K562 (cell line): ENCODE data around the gene DAO. TPM values are rescaled to one million over a fixed set of nuclear protein-coding genes. Genes with fewer than 3 reads are reported as not detected.

Source experiments
- ATAC-seq: fragments of 200-7000 bp; cut with Tn5 transposase; 3 replicates; pipeline ENCODE4 v1.9.1; 2020; ENCODE audit warnings: moderate library complexity
- BruUV-seq: library from RNA; stranded (reverse); fragments of 400-500 nt; replicated peaks from 2 replicates; lab custom pipeline; 2021; lab: Mats Ljungman, UMichigan
- CTCF ChIA-PET: fragments of 300-600 bp; formaldehyde crosslinking; extraction: SDS; loops from one replicate; lab custom pipeline; 2021; ENCODE audit warnings: low intra/inter-chr PET ratio; lab: Yijun Ruan, JAX
- POLR2A ChIA-PET: fragments of 300-600, 350-650 bp; sonication (Branson Sonifier 250); formaldehyde crosslinking; extraction: SDS; loops from one replicate; lab custom pipeline; 2021; ENCODE audit warnings: antibody characterized with exemption, inconsistent platforms; lab: Yijun Ruan, JAX
- DNase-seq, 4 experiments: peaks; one replicate each; pipeline versions ENCODE4 v3.0.0 to v3.0.0-alpha.2; 2011 to 2018; ENCODE audit warnings: low spot score in 3 of 4, mixed read lengths in 3 of 4; ENCODE audit errors: extremely low read depth in 1 of 4
- FAIRE-seq: peaks from 2 replicates; lab custom pipeline; 2011; peaks lifted over from hg19 to GRCh38; lab: Jason Lieb, UNC
- H2AFZ ChIP-seq: 2 replicates; pipeline ENCODE4 v1.6.0; 2011; ENCODE audit warnings: low read depth, low read length, control low read depth, inconsistent platforms
- H3K27ac ChIP-seq: fragments of 200-600 bp; 3 replicates; pipeline ENCODE4 v1.8.0; 2011; ENCODE audit warnings: low read depth, mild to moderate bottlenecking, control low read depth, inconsistent platforms, low read length, moderate library complexity, mixed read lengths; ENCODE audit errors: extremely low read depth
- H3K27me3 ChIP-seq, 2 experiments: fragments of 300-600 bp in 1 of 2; 2 replicates in 1 of 2; 3 replicates in 1 of 2; pipeline versions ENCODE4 v1.6.0 to v1.8.0; 2011; ENCODE audit warnings: inconsistent platforms in 2 of 2, low read length in 2 of 2, mild to moderate bottlenecking in 1 of 2, mixed read lengths in 1 of 2, moderate library complexity in 1 of 2; ENCODE audit not compliant: control insufficient read depth in 2 of 2, insufficient read depth in 2 of 2
- H3K36me3 ChIP-seq: fragments of 300-600 bp; 3 replicates; pipeline ENCODE4 v1.8.0; 2011; ENCODE audit warnings: mild to moderate bottlenecking, low read length, inconsistent platforms; ENCODE audit not compliant: control insufficient read depth, insufficient read depth
- H3K4me1 ChIP-seq, 2 experiments: fragments of 200-600 bp in 1 of 2; replicated peaks in 1 of 2; 2 replicates in 1 of 2; 3 replicates in 1 of 2; pipeline versions ENCODE4 v1.5.1 to v1.8.0; 2011; ENCODE audit warnings: inconsistent platforms in 2 of 2, low read length in 2 of 2, mild to moderate bottlenecking in 1 of 2, mixed read lengths in 1 of 2, moderate library complexity in 1 of 2; ENCODE audit not compliant: control insufficient read depth in 2 of 2, insufficient read depth in 2 of 2
- H3K4me2 ChIP-seq: 2 replicates; pipeline ENCODE4 v1.6.1; 2011; ENCODE audit warnings: low read length, control low read depth, inconsistent platforms, mixed read lengths; ENCODE audit not compliant: insufficient read depth
- H3K4me3 ChIP-seq: fragments of 200-600 bp; sonication (generic), shearing (Covaris generic); 2 replicates; pipeline ENCODE4 v1.5.1; 2016; ENCODE audit warnings: control low read depth, inconsistent platforms
- H3K79me2 ChIP-seq: fragments of 200-600 bp; 3 replicates; pipeline ENCODE4 v1.8.0; 2011; ENCODE audit warnings: low read length, inconsistent platforms; ENCODE audit not compliant: control insufficient read depth, insufficient read depth
- H3K9ac ChIP-seq, 2 experiments: 2 replicates each; pipeline versions ENCODE4 v1.6.0 to v1.6.1; 2011; ENCODE audit warnings: low read depth in 2 of 2, low read length in 2 of 2, control low read depth in 1 of 2, inconsistent platforms in 1 of 2, mild to moderate bottlenecking in 1 of 2, mixed read lengths in 1 of 2; ENCODE audit not compliant: insufficient read depth in 1 of 2
- H3K9me1 ChIP-seq: one replicate; pipeline ENCODE4 v1.6.0; 2011; ENCODE audit warnings: inconsistent platforms, mild to moderate bottlenecking, low read length, moderate library complexity; ENCODE audit not compliant: control insufficient read depth, insufficient read depth
- H3K9me3 ChIP-seq: replicated peaks from 2 replicates; pipeline ENCODE4 v1.5.1; 2011; ENCODE audit warnings: low read depth, low read length, inconsistent platforms; ENCODE audit not compliant: control insufficient read depth, insufficient read depth
- H4K20me1 ChIP-seq: replicated peaks from 2 replicates; pipeline ENCODE4 v1.6.1; 2011; ENCODE audit warnings: low read length, inconsistent platforms, mixed read lengths; ENCODE audit not compliant: control insufficient read depth, insufficient read depth
- ARID4B ChIP-seq: sonication (generic); formaldehyde crosslinking; IDR thresholded peaks from 2 replicates; pipeline ENCODE4 v1.8.0; 2022; ENCODE audit warnings: mild to moderate bottlenecking, missing genetic modification reagents
- CAMTA2 ChIP-seq: fragments of 250-450 bp; sonication (Bioruptor Pico); conservative IDR thresholded peaks from 2 replicates; pipeline ENCODE4 v1.5.1; 2022
- CREBBP ChIP-seq: IDR thresholded peaks from one replicate; pipeline ENCODE4 v1.6.1; 2012; ENCODE audit warnings: low read depth, mild to moderate bottlenecking, control low read depth, inconsistent platforms, low read length
- E2F4 ChIP-seq: sonication (generic); formaldehyde crosslinking; IDR thresholded peaks from 2 replicates; pipeline ENCODE4 v1.8.0; 2022; ENCODE audit warnings: mild to moderate bottlenecking, low read depth, missing genetic modification reagents
- HNRNPL ChIP-seq: fragments of 200-400 bp; formaldehyde crosslinking; IDR thresholded peaks from 2 replicates; pipeline ENCODE4 v1.6.1; 2017; ENCODE audit warnings: low read depth, mild to moderate bottlenecking, low read length
- NEUROD1 ChIP-seq: fragments of 150-350 bp; IDR thresholded peaks from 2 replicates; pipeline ENCODE4 v1.6.1; 2014; ENCODE audit warnings: borderline replicate concordance, low read length, low read depth; ENCODE audit not compliant: partially characterized antibody
- SMAD3 ChIP-seq: fragments of 450-650 bp; formaldehyde crosslinking; conservative IDR thresholded peaks from 2 replicates; pipeline ENCODE4 v1.4.0; 2020; ENCODE audit warnings: mild to moderate bottlenecking
- SNAPC5 ChIP-seq: fragments of 250-450 bp; sonication (Bioruptor Pico); IDR thresholded peaks from 2 replicates; pipeline ENCODE4 v1.8.0; 2021; ENCODE audit warnings: moderate library complexity, mild to moderate bottlenecking, inconsistent platforms
- SUPT5H ChIP-seq: fragments of 450-650 bp; IDR thresholded peaks from 2 replicates; pipeline ENCODE4 v1.6.1; 2016
- ZNF444 ChIP-seq: fragments of 250-450 bp; sonication (Bioruptor Pico); IDR thresholded peaks from 2 replicates; pipeline ENCODE4 v1.4.0; 2020; ENCODE audit warnings: mild to moderate bottlenecking, moderate library complexity
- ZNF511 ChIP-seq: sonication (generic); formaldehyde crosslinking; IDR thresholded peaks from 2 replicates; pipeline ENCODE4 v1.8.0; 2022; ENCODE audit warnings: mild to moderate bottlenecking, missing genetic modification reagents
- WGBS: fragments of 100-300 bp; shearing (Covaris generic); methylation state at CpG from one replicate; pipeline ENCODE4 v1.1.6; 2016; ENCODE audit warnings: low coverage, mixed read lengths; ENCODE audit not compliant: insufficient coverage; ENCODE audit errors: missing lambda C conversion rate; 5-methylcytosine and 5-hydroxymethylcytosine counted together
- in situ Hi-C: fragments of 300-500 bp; cut with MboI; formaldehyde crosslinking; loops from 4 replicates; pipeline ENCODE4 v1.15.0; 2018; ENCODE audit warnings: inconsistent platforms, mixed read lengths
- intact Hi-C: fragments of 100-400 bp; cut with micrococcal nuclease; formaldehyde crosslinking; loops from 2 replicates; pipeline ENCODE4 v1.14.2; 2022
- polyA plus RNA-seq, 8 experiments: library from polyadenylated mRNA; depleted of rRNA in 4 of 8; stranded (reverse) in 5 of 8; unstranded in 3 of 8; fragments of >200 nt; fragmentation: Nextera tagmentation in 2 of 8; fragmentation: Illumina TruSeq in 1 of 8; extraction: Ambion mirVana in 2 of 8; extraction: Trizol in 1 of 8; gene quantifications; 2 replicates each; pipeline versions ENCODE4 v1.2.1 to v1.2.3, GENCODE V29; 2011 to 2014; ENCODE audit warnings: inconsistent platforms in 1 of 8, missing spikeins in 1 of 8
- total RNA-seq, 7 experiments: library from RNA; depleted of rRNA in 6 of 7; stranded (reverse); fragments of >200 nt in 6 of 7; fragmentation: Illumina TruSeq in 2 of 7; extraction: Trizol in 2 of 7; gene quantifications; 2 replicates each; pipeline versions ENCODE4 v1.2.1 to v1.2.3, GENCODE V29; 2011 to 2021; ENCODE audit warnings: low replicate concordance in 1 of 7

DAO gene
- total and polyA plus RNA-seq, 9 of the 15 experiments (the other 6 are each of a cell fraction or from before 2014, with no cell fraction given): not detected

- Histone ChIP-seq H2AFZ (no peak overlapping the region), H3K9me1 (no peaks in the 10 kb centered on the region), H3K9ac (no peak overlapping the region), H3K9me3 (no peaks in the 10 kb centered on the region), H3K79me2 (no peaks in the 10 kb centered on the region), H4K20me1 (no peaks in the 10 kb centered on the region), H3K36me3 (no peaks in the 10 kb centered on the region), H3K4me1 (peaks cover 9 to 13% of the 10 kb centered on the region in 2 experiments), H3K27ac (no peak overlapping the region), H3K27me3 (no peaks in the 10 kb centered on the region), H3K4me3 (no peak overlapping the region), H3K4me2 (no peak overlapping the region)
- in situ Hi-C loops (no loop called here), intact Hi-C loops (no loop called here)
- CTCF ChIA-PET: no interaction called here
- FAIRE-seq: no peak
- WGBS: 59% methylated on average over 6 of the region's 6 CpGs
- BruUV-seq: no TSS peak
- no peak for DNase-seq
- POLR2A ChIA-PET: no interaction called here
- ATAC-seq: no peak
- TF ChIP-seq NEUROD1: no peak
- TF ChIP-seq CAMTA2 (CRISPR knock-in tag): no peak
- no peak for TF ChIP-seq HNRNPL
- TF ChIP-seq E2F4 (CRISPR knock-in tag): no peak
- no peak for TF ChIP-seq SNAPC5
- no peak for TF ChIP-seq ARID4B (CRISPR knock-in tag)
- TF ChIP-seq ZNF511 (CRISPR knock-in tag): no peak
- TF ChIP-seq SMAD3 (CRISPR knock-in tag): no peak
- no peak for TF ChIP-seq SUPT5H
- TF ChIP-seq CREBBP: no peak
- TF ChIP-seq ZNF444: no peak
Measured at GRCh38 chr12:108843187-108843586, 36.7 kb upstream of the DAO start.
